ENCODE data around the gene AP4M1.
A peak's percentile ranks its signal among the peaks of the same experiment; 100 is the strongest.

Gene AP4M1

DNA sequence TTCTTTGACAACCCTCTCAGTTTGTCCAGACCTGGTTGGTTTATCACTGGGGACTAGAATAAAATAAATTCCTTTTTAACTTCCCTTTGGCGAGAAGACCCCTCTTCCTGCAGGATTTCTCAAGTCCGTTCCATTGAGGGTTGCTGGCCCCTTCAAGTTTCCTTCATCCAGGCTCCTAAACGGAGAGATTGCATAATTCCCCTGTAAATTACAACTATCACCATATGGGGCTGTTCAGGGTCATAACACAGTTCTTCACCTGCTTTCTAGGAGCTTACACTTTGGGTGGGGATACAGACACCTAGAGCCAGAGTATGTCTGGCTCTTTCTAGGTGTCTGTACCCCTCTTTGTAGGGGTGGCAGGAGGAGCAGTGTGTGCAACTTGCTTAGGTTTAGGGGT is 15.9 kb upstream of the AP4M1 start:
- TF ChIP-seq, protein P1, sequence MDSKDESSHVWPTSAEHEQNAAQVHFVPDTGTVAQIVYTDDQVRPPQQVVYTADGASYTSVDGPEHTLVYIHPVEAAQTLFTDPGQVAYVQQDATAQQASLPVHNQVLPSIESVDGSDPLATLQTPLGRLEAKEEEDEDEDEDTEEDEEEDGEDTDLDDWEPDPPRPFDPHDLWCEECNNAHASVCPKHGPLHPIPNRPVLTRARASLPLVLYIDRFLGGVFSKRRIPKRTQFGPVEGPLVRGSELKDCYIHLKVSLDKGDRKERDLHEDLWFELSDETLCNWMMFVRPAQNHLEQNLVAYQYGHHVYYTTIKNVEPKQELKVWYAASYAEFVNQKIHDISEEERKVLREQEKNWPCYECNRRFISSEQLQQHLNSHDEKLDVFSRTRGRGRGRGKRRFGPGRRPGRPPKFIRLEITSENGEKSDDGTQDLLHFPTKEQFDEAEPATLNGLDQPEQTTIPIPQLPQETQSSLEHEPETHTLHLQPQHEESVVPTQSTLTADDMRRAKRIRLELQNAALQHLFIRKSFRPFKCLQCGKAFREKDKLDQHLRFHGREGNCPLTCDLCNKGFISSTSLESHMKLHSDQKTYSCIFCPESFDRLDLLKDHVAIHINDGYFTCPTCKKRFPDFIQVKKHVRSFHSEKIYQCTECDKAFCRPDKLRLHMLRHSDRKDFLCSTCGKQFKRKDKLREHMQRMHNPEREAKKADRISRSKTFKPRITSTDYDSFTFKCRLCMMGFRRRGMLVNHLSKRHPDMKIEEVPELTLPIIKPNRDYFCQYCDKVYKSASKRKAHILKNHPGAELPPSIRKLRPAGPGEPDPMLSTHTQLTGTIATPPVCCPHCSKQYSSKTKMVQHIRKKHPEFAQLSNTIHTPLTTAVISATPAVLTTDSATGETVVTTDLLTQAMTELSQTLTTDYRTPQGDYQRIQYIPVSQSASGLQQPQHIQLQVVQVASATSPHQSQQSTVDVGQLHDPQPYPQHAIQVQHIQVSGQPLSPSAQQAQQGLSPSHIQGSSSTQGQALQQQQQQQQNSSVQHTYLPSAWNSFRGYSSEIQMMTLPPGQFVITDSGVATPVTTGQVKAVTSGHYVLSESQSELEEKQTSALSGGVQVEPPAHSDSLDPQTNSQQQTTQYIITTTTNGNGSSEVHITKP (tag by site-specific recombination; IDR thresholded peaks at IDR 0.05) = 0 out of 2 replicates have a peak, but pooled peaks have one; percentile 8
- TF ChIP-seq ZNF76 (tag by site-specific recombination; IDR thresholded peaks at IDR 0.05; ENCODE audit: borderline replicate concordance, low read depth) = no peak
- TF ChIP-seq ZNF416 (tag by site-specific recombination; IDR thresholded peaks at IDR 0.05) = no peak
- TF ChIP-seq, protein P2, sequence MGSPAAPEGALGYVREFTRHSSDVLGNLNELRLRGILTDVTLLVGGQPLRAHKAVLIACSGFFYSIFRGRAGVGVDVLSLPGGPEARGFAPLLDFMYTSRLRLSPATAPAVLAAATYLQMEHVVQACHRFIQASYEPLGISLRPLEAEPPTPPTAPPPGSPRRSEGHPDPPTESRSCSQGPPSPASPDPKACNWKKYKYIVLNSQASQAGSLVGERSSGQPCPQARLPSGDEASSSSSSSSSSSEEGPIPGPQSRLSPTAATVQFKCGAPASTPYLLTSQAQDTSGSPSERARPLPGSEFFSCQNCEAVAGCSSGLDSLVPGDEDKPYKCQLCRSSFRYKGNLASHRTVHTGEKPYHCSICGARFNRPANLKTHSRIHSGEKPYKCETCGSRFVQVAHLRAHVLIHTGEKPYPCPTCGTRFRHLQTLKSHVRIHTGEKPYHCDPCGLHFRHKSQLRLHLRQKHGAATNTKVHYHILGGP (tag by site-specific recombination; IDR thresholded peaks at IDR 0.05) = 0 out of 2 replicates have a peak, but pooled peaks have one; percentile 23
- TF ChIP-seq ZNF155 (tag by site-specific recombination; IDR thresholded peaks at IDR 0.05) = no peak
- POLR2A ChIA-PET = no interaction called here
- H3K4me1 ChIP-seq (ENCODE audit: control insufficient read depth, insufficient read depth, low read length) = peaks cover 8% of the 10 kb centered on the region
- no peak overlapping the region for H3K4me3 ChIP-seq (ENCODE audit: low read depth, low read length)
- peaks cover 3 to 4% of the 10 kb centered on the region in 2 experiments; a peak in 2 of 3 replicates for H3K36me3 ChIP-seq (ENCODE audit: control insufficient read depth in 2 of 2, insufficient read depth in 1 of 2, low read length in 2 of 2)
- H3K9me3 ChIP-seq (ENCODE audit: control insufficient read depth, insufficient read depth, low read depth, low read length) = no peaks in the 10 kb centered on the region
- no peak overlapping the region for H3K27ac ChIP-seq (ENCODE audit: extremely low read depth, low read depth, low read length)
- CTCF ChIA-PET = interaction anchor here (1.3 kb wide), 1 partner anchor 47 kb away, joined by 4 read pairs; no protein-coding TSS in a partner anchor

DNA sequence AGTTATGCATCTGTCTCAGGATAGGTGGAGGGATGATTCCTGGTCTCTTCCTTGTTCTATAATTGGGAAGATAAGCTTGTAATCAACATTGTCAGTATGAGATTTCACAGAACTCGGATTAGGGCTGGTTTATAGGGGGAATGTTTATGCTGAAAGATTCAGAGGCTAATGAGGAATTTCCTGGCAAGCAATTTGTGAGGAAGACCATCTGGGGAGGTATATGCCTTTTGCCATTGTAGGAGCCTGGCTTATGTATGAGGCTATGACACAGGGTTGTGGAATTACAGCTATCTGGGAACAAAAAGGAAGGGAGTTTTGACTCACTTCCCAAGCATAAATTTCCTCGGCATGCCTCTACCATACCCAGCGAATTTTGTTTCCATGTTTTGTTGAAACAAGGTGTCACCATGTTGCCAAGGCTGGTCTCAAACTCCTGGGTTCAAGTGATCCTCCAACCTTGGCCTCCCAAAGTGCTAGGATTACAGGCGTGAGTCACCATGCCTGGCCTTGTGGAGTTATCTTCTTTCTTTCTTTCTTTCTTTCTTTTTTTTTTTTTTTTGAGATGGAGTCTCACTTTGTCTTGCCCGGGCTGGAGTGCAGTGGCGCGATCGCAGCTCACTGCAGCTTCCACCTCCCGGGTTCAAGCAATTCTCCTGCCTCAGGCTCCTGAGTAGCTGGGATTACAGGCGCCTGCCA is 14.2 kb upstream of the AP4M1 start:
- POLR2A ChIA-PET = interaction anchor here (7.9 kb wide), 1 partner anchor 13 kb away, joined by 115 read pairs; the partner anchor contains the start of genes AP4M1 and MCM7
- H3K4me3 ChIP-seq (ENCODE audit: low read depth, low read length) = no peak overlapping the region
- peaks cover 8% of the 10 kb centered on the region for H3K4me1 ChIP-seq (ENCODE audit: control insufficient read depth, insufficient read depth, low read length)
- no peak for TF ChIP-seq ZNF473 (tag by site-specific recombination; IDR thresholded peaks at IDR 0.05)
- no peaks in the 10 kb centered on the region for H3K9me3 ChIP-seq (ENCODE audit: control insufficient read depth, insufficient read depth, low read depth, low read length)
- H3K27ac ChIP-seq (ENCODE audit: extremely low read depth, low read depth, low read length) = no peak overlapping the region
- H3K36me3 ChIP-seq (ENCODE audit: control insufficient read depth in 2 of 2, insufficient read depth in 1 of 2, low read length in 2 of 2) = peaks cover 8 to 20% of the 10 kb centered on the region in 2 experiments
- CTCF ChIA-PET = no interaction called here

DNA sequence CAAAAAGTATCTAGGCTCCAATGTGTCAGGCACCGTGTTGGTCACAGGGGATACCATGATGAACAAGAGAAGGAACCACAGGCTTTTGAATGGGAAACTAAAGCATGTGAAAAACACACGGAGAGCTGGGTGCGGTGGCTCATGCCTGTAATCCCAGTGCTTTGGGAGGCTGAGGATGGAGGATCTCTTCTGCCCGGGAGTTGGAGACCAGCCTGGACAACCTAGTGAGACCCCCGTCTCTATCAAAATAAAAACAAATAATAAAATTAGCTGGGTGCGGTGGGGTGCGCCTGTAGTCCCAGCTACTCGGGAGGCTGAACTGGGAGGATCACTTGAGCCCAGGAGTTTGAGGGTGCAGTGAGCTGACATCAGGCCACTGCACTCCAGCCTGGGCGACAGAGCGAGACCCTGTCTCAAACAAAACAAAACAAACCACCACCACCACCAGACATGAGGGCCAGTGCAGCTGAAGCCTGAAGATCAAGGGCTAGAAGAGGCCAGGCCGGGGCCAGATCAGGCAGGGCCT is 13.3 kb upstream of the AP4M1 start:
- ChIA-PET CTCF (interaction anchor here (0.6 kb wide), 1 partner anchor 308 kb away, joined by 3 read pairs; no protein-coding TSS in a partner anchor), POLR2A (interaction anchor here (0.7 to 7.9 kb wide), 2 partner anchors 13 to 39 kb away, joined by 3 to 115 read pairs; partner anchors contain the start of genes AP4M1, MBLAC1 and MCM7)
- H3K36me3 ChIP-seq (ENCODE audit: control insufficient read depth in 2 of 2, insufficient read depth in 1 of 2, low read length in 2 of 2) = peaks cover 8 to 30% of the 10 kb centered on the region in 2 experiments
- TF ChIP-seq, protein P3, sequence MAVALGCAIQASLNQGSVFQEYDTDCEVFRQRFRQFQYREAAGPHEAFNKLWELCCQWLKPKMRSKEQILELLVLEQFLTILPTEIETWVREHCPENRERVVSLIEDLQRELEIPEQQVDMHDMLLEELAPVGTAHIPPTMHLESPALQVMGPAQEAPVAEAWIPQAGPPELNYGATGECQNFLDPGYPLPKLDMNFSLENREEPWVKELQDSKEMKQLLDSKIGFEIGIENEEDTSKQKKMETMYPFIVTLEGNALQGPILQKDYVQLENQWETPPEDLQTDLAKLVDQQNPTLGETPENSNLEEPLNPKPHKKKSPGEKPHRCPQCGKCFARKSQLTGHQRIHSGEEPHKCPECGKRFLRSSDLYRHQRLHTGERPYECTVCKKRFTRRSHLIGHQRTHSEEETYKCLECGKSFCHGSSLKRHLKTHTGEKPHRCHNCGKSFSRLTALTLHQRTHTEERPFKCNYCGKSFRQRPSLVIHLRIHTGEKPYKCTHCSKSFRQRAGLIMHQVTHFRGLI (tag by site-specific recombination; IDR thresholded peaks at IDR 0.05) = no peak
- TF ChIP-seq ZNF112 (tag by site-specific recombination; IDR thresholded peaks at IDR 0.05) (no peak), ZNF544 (tag by site-specific recombination; IDR thresholded peaks at IDR 0.05) (no peak), ZNF121 (tag by site-specific recombination; IDR thresholded peaks at IDR 0.05) (peak; percentile 96)
- TF ChIP-seq, protein P4, sequence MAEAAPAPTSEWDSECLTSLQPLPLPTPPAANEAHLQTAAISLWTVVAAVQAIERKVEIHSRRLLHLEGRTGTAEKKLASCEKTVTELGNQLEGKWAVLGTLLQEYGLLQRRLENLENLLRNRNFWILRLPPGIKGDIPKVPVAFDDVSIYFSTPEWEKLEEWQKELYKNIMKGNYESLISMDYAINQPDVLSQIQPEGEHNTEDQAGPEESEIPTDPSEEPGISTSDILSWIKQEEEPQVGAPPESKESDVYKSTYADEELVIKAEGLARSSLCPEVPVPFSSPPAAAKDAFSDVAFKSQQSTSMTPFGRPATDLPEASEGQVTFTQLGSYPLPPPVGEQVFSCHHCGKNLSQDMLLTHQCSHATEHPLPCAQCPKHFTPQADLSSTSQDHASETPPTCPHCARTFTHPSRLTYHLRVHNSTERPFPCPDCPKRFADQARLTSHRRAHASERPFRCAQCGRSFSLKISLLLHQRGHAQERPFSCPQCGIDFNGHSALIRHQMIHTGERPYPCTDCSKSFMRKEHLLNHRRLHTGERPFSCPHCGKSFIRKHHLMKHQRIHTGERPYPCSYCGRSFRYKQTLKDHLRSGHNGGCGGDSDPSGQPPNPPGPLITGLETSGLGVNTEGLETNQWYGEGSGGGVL (tag by site-specific recombination; IDR thresholded peaks at IDR 0.05) = no peak
- no peaks in the 10 kb centered on the region for H3K9me3 ChIP-seq (ENCODE audit: control insufficient read depth, insufficient read depth, low read depth, low read length)
- H3K4me3 ChIP-seq (ENCODE audit: low read depth, low read length) = peak overlapping the region; percentile 86
- H3K27ac ChIP-seq (ENCODE audit: extremely low read depth, low read depth, low read length) = peak overlapping the region; percentile 79
- peaks cover 8% of the 10 kb centered on the region for H3K4me1 ChIP-seq (ENCODE audit: control insufficient read depth, insufficient read depth, low read length)
